T-cell (primary cell): ENCODE data around the gene DLG2. TPM values are rescaled to one million over a fixed set of nuclear protein-coding genes. Genes with fewer than 3 reads are reported as not detected.
"Not testable (repeated sequence)": the region's sequence is repeated elsewhere in the genome, so short reads cannot be mapped to it uniquely, and the experiment has no call there.

Experiments
- ATAC-seq, 4 experiments: fragments of 200-7000 bp in 3 of 4; fragments of 150-1000 bp in 1 of 4; cut with Tn5 transposase; replicated peaks in 1 of 4; 1 replicate in 3 of 4; 2 replicates in 1 of 4; pipeline ENCODE4 v1.10.0; 2021; ENCODE audit warnings: moderate library complexity in 3 of 4, mild to moderate bottlenecking in 2 of 4, moderate number of reproducible peaks in 1 of 4
- CTCF ChIA-PET, 2 donors: fragments of 300-600 bp; sonication (Branson Sonifier 250); formaldehyde crosslinking; loops; one replicate each; lab custom pipeline; 2022; ENCODE audit warnings: antibody characterized with exemption in 2 of 2; lab: Charles Lee
- POLR2A ChIA-PET, 2 donors: fragments of 300-600 bp; sonication (Branson Sonifier 250); formaldehyde crosslinking; loops; one replicate each; lab custom pipeline; 2022; ENCODE audit warnings: antibody characterized with exemption in 2 of 2; lab: Charles Lee
- DNase-seq, 35 experiments: peaks; one replicate each; pipeline versions ENCODE4 v3.0.0 to v3.0.0-alpha.2; 2013 to 2023
- H3K27ac ChIP-seq: one replicate; pipeline ENCODE4 v1.5.1; 2013; ENCODE audit warnings: low read length
- H3K27me3 ChIP-seq, 2 experiments: replicated peaks in 1 of 2; 1 replicate in 1 of 2; 2 replicates in 1 of 2; pipeline versions ENCODE4 v1.6.1 to v1.7.0; 2013; ENCODE audit warnings: low read length in 1 of 2, mixed read lengths in 1 of 2; ENCODE audit not compliant: control insufficient read depth in 2 of 2, insufficient read depth in 2 of 2; ENCODE audit errors: extremely low read depth in 1 of 2
- H3K36me3 ChIP-seq, 2 donors: 1 replicate in 1 of 2; 2 replicates in 1 of 2; pipeline versions ENCODE4 v1.6.1 to v1.7.0; 2013; ENCODE audit warnings: low read length in 1 of 2; ENCODE audit not compliant: control insufficient read depth in 2 of 2, insufficient read depth in 1 of 2; ENCODE audit errors: extremely low read depth in 1 of 2
- H3K4me1 ChIP-seq, 2 experiments: 1 replicate in 1 of 2; 2 replicates in 1 of 2; pipeline versions ENCODE4 v1.6.1 to v1.7.0; 2013; ENCODE audit warnings: low read length in 2 of 2, mixed read lengths in 1 of 2; ENCODE audit not compliant: insufficient read depth in 2 of 2, control insufficient read depth in 1 of 2; ENCODE audit errors: extremely low read depth in 1 of 2
- H3K4me3 ChIP-seq, 2 donors: 1 replicate in 1 of 2; 2 replicates in 1 of 2; pipeline versions ENCODE4 v1.5.1 to v1.7.0; 2013; ENCODE audit warnings: mild to moderate bottlenecking in 2 of 2, low read length in 1 of 2, moderate library complexity in 1 of 2; ENCODE audit not compliant: control insufficient read depth in 1 of 2; ENCODE audit errors: extremely low read depth in 1 of 2
- H3K9me3 ChIP-seq: 2 replicates; pipeline ENCODE4 v1.7.0; 2013
- H3K27ac Mint-ChIP-seq, 2 donors: one replicate each; pipeline ENCODE4 v1.8.0; 2020 to 2021; ENCODE audit warnings: mild to moderate bottlenecking in 2 of 2, mixed read lengths in 2 of 2
- H3K27me3 Mint-ChIP-seq, 2 donors: one replicate each; pipeline ENCODE4 v1.8.0; 2021 to 2022; ENCODE audit warnings: mixed read lengths in 2 of 2
- H3K36me3 Mint-ChIP-seq: one replicate; pipeline ENCODE4 v1.8.0; 2021; ENCODE audit warnings: mixed read lengths
- H3K4me1 Mint-ChIP-seq, 3 donors: one replicate each; pipeline ENCODE4 v1.8.0; 2020 to 2022; ENCODE audit warnings: mixed read lengths in 3 of 3, mild to moderate bottlenecking in 1 of 3
- H3K4me3 Mint-ChIP-seq, 3 donors: one replicate each; pipeline ENCODE4 v1.8.0; 2020 to 2022; ENCODE audit warnings: mild to moderate bottlenecking in 3 of 3, mixed read lengths in 3 of 3, moderate library complexity in 3 of 3
- H3K9me3 Mint-ChIP-seq, 3 donors: one replicate each; pipeline ENCODE4 v1.8.0; 2020 to 2022; ENCODE audit warnings: mixed read lengths in 3 of 3
- WGBS: methylation state at CpG from one replicate; pipeline ENCODE4 v1.1.5; 2013; ENCODE audit warnings: missing lambda C conversion rate; ENCODE audit not compliant: insufficient coverage; 5-methylcytosine and 5-hydroxymethylcytosine counted together
- total RNA-seq, 35 experiments: library from RNA in 6 of 35; stranded (reverse) in 6 of 35; fragments of 120-200 nt in 1 of 35; gene quantifications; one replicate each; pipeline versions ENCODE4 v1.2.1 to v1.2.4 and lab custom pipeline; 2013 to 2026

The DLG2 gene
- total RNA-seq, 5 donors from 2014 or later (not counting 1 experiment from before 2014, with no cell fraction given): 2.3 to 4.1 (median 2.9) TPM

DNA sequence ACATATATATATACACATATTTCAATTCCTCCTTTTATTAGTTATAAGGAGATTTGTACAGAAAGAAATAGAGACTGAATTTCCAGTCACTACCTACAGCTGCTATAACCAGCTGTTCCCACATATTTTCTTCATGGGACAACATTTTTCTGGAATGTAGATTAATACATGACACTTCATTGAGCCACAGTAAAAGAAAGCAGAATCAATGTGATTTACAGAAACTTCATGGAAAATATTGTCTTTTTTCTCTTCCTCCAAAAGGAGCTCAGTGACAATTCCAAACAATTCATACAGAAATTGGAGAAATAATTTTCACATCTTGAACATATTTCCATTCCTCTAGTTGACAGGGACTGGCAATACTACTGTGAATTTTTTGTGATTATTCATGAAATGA is 249.2 kb downstream of the DLG2 start:
- no peak overlapping the region for H3K4me3 Mint-ChIP-seq
- ChIA-PET CTCF (no interaction called here), POLR2A (no interaction called here)
- Histone ChIP-seq H3K27me3 (no peaks in the 10 kb centered on the region), H3K4me3 (no peak overlapping the region), H3K27ac (no peak overlapping the region), H3K4me1 (no peaks in the 10 kb centered on the region), H3K9me3 (no peaks in the 10 kb centered on the region), H3K36me3 (no peaks in the 10 kb centered on the region)
- H3K4me1 Mint-ChIP-seq: no peaks in the 10 kb centered on the region
- peaks cover 11 to 51% (median 26%) of the 10 kb centered on the region in 3 donors for H3K9me3 Mint-ChIP-seq
- H3K36me3 Mint-ChIP-seq: no peaks in the 10 kb centered on the region
- H3K27me3 Mint-ChIP-seq: no peaks in the 10 kb centered on the region
- no peak overlapping the region for H3K27ac Mint-ChIP-seq
- ATAC-seq: no peak
- no peak for DNase-seq

DNA sequence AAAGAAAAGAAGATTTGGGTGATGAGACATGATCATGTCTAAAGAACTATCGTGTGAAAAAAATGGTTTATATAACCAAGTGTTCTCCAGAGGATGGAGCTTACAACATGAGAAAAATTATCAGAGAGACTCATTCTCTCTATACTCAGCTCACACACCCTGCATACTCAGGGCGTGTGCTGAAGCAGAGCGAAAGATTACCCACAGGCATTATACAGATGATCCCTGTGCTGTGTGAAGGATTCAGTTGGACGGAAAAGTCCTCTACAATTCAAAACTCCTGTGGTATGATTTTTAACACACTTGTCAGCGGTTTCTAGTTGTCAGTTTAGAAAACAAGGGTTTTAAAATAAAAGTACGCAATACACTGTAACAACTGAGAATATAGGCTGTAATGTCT is 267.3 kb downstream of the DLG2 start:
- Mint-ChIP-seq H3K36me3 (no peaks in the 10 kb centered on the region), H3K4me3 (no peak overlapping the region), H3K27ac (no peak overlapping the region), H3K4me1 (no peaks in the 10 kb centered on the region), H3K27me3 (no peaks in the 10 kb centered on the region), H3K9me3 (peaks cover 8 to 48% (median 34%) of the 10 kb centered on the region in 3 donors)
- no peak for DNase-seq
- WGBS: no CpG with 5 or more reads among the region's 6 CpGs
- H3K4me3 ChIP-seq: no peak overlapping the region
- no peaks in the 10 kb centered on the region for H3K9me3 ChIP-seq
- ATAC-seq: no peak
- CTCF ChIA-PET: no interaction called here
- H3K4me1 ChIP-seq: no peaks in the 10 kb centered on the region
- no peaks in the 10 kb centered on the region for H3K27me3 ChIP-seq
- no peak overlapping the region for H3K27ac ChIP-seq
- no peaks in the 10 kb centered on the region for H3K36me3 ChIP-seq
- POLR2A ChIA-PET: no interaction called here

DNA sequence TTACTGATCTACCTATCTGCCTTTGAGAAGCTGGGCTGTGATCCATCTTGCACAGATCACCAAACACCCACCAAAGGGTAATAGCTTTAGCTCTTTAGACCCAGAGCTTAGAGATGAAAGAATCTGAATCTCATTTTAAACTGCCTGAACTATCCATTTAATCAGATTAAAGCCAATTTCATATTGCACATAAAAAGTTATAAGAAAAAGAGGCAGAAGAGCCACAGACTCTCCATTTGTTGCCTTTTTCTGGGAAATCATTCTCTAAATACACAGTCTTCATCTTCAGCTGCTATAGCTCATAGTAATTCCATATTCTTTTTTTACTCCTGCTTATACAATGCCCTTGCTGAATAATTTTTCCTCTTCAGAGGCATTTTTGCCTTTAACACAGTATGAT is 271.2 kb downstream of the DLG2 start:
- Mint-ChIP-seq H3K36me3 (no peaks in the 10 kb centered on the region), H3K27ac (no peak overlapping the region), H3K4me1 (no peaks in the 10 kb centered on the region), H3K4me3 (no peak overlapping the region), H3K27me3 (no peaks in the 10 kb centered on the region), H3K9me3 (peaks cover 17 to 40% (median 26%) of the 10 kb centered on the region in 3 donors)
- POLR2A ChIA-PET: no interaction called here
- H3K27me3 ChIP-seq: no peaks in the 10 kb centered on the region
- H3K4me3 ChIP-seq: no peak overlapping the region
- no peaks in the 10 kb centered on the region for H3K9me3 ChIP-seq
- no peaks in the 10 kb centered on the region for H3K4me1 ChIP-seq
- no peak overlapping the region for H3K27ac ChIP-seq
- DNase-seq (no peak), ATAC-seq (no peak)
- H3K36me3 ChIP-seq: no peaks in the 10 kb centered on the region
- CTCF ChIA-PET: no interaction called here

DNA sequence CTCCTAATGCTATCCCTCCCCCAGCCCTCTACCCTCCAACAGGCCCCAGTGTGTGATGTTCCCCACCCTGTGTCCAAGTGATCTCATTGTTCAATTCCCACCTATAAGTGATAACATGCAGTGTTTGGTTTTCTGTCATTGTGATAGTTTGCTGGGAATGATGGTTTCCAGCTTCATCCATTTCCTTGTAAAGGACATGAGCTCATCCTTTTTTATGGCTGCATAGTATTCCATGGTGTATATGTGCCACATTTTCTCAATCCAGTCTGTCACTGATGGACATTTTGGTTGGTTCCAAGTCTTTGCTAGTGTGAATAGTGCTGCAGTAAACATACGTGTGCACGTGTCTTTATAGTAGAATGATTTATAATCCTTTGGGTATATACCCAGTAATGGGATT is 277.6 kb downstream of the DLG2 start:
- H3K4me3 ChIP-seq, H3K27me3 ChIP-seq, H3K36me3 ChIP-seq, H3K27ac Mint-ChIP-seq, DNase-seq, CTCF ChIA-PET, H3K4me1 ChIP-seq, H3K27ac ChIP-seq, H3K4me3 Mint-ChIP-seq, ATAC-seq, H3K27me3 Mint-ChIP-seq, POLR2A ChIA-PET, H3K36me3 Mint-ChIP-seq, H3K9me3 ChIP-seq, H3K4me1 Mint-ChIP-seq: not testable (repeated sequence)
- H3K9me3 Mint-ChIP-seq: peaks cover 16 to 42% (median 23%) of the 10 kb centered on the region in 3 donors
- no CpG with 5 or more reads among the region's 2 CpGs for WGBS

DNA sequence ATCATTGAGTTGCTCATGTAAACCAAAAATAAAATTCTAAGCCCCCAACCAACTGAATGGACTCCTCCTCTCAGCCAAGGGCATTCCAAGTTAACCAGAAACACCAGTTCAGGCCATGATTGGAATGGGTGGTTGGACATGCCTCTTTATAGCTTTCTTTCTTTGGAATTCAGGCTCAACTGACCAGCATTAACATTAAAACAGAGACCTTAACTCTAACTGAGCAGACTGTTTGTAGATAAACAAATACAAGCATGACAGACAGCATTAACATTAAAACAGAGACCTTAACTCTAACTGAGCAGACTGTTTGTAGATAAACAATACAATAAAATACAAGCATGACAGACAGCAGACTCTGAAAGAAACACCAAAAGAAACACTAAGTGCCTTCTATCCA is 278.2 kb downstream of the DLG2 start:
- Histone ChIP-seq H3K4me3 (no peak overlapping the region), H3K36me3 (no peaks in the 10 kb centered on the region), H3K4me1 (no peaks in the 10 kb centered on the region), H3K27ac (no peak overlapping the region), H3K9me3 (no peaks in the 10 kb centered on the region), H3K27me3 (no peaks in the 10 kb centered on the region)
- ATAC-seq (no peak), DNase-seq (no peak)
- Mint-ChIP-seq H3K9me3 (peaks cover 15 to 42% (median 23%) of the 10 kb centered on the region in 3 donors), H3K4me3 (no peak overlapping the region), H3K27me3 (no peaks in the 10 kb centered on the region), H3K4me1 (no peaks in the 10 kb centered on the region), H3K36me3 (no peaks in the 10 kb centered on the region), H3K27ac (no peak overlapping the region)
- ChIA-PET POLR2A (no interaction called here), CTCF (no interaction called here)

DNA sequence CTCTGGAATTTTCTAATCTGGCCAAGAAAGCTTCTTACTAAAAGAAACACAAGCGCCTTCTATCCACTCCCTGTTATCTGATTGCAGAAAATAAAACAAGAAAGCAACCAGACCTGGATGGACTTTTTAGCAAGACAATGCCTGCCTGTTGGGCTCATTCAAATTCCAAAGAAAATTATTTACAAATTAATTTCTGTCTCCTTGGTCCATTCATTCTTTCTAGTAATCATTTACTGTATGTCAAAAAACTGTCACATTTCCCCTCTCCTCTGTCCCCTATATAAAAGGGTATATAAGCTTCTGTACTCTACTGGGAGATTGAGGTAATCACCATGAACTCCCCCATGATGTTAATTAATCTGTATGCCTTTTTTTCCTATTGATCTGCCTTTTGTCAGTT is 279.9 kb downstream of the DLG2 start:
- no peak overlapping the region for H3K27ac Mint-ChIP-seq
- H3K9me3 Mint-ChIP-seq: peaks cover 20 to 53% (median 27%) of the 10 kb centered on the region in 3 donors
- Histone ChIP-seq H3K27me3 (no peaks in the 10 kb centered on the region), H3K4me3 (no peak overlapping the region), H3K27ac (no peak overlapping the region), H3K9me3 (no peaks in the 10 kb centered on the region), H3K36me3 (no peaks in the 10 kb centered on the region), H3K4me1 (no peaks in the 10 kb centered on the region)
- H3K4me1 Mint-ChIP-seq: no peaks in the 10 kb centered on the region
- H3K4me3 Mint-ChIP-seq: no peak overlapping the region
- no peaks in the 10 kb centered on the region for H3K36me3 Mint-ChIP-seq
- ATAC-seq (no peak), DNase-seq (no peak)
- ChIA-PET POLR2A (no interaction called here), CTCF (no interaction called here)
- no peaks in the 10 kb centered on the region for H3K27me3 Mint-ChIP-seq
- no CpG with 5 or more reads among the region's 1 CpG for WGBS

GRCh38 chr11:85346484-85346883 is 280.7 kb downstream of the DLG2 start:
- POLR2A ChIA-PET: no interaction called here
- no peaks in the 10 kb centered on the region for H3K36me3 Mint-ChIP-seq
- H3K4me3 Mint-ChIP-seq: no peak overlapping the region
- Histone ChIP-seq H3K27me3 (no peaks in the 10 kb centered on the region), H3K9me3 (no peaks in the 10 kb centered on the region), H3K36me3 (no peaks in the 10 kb centered on the region), H3K4me3 (no peak overlapping the region), H3K4me1 (no peaks in the 10 kb centered on the region), H3K27ac (no peak overlapping the region)
- H3K4me1 Mint-ChIP-seq: no peaks in the 10 kb centered on the region
- 89% methylated on average over 2 of the region's 6 CpGs for WGBS
- H3K27ac Mint-ChIP-seq: no peak overlapping the region
- peaks cover 17 to 51% (median 28%) of the 10 kb centered on the region in 3 donors for H3K9me3 Mint-ChIP-seq
- CTCF ChIA-PET: no interaction called here
- ATAC-seq: no peak
- no peaks in the 10 kb centered on the region for H3K27me3 Mint-ChIP-seq
- no peak for DNase-seq
